ENCODE data around the gene ODC1.

- no peak for TF ChIP-seq POLR2A (IDR thresholded peaks at IDR 0.05)
- no peak for TF ChIP-seq CTCF (IDR thresholded peaks at IDR 0.05)
- no peak for TF ChIP-seq POLR2AphosphoS5 (IDR thresholded peaks at IDR 0.05; ENCODE audit: insufficient read depth in 1 of 2, low read depth in 1 of 2)
Observed at GRCh38 chr2:10424916-10425505, 23.1 kb downstream of the ODC1 start.
